WERI-Rb-1 (cell line): ENCODE results near the gene UTF1.

Experiments
- DNase-seq: peaks from one replicate; pipeline ENCODE4 v3.0.0-alpha.2; 2020
- H3K27ac ChIP-seq: fragments of 250-450 bp; sonication (Bioruptor Pico); 2 replicates; pipeline ENCODE4 v1.5.1; 2020; ENCODE audit warnings: mild to moderate bottlenecking, moderate library complexity
- H3K27me3 ChIP-seq: fragments of 250-450 bp; sonication (Bioruptor Pico); 2 replicates; pipeline ENCODE4 v1.5.1; 2021; ENCODE audit warnings: mild to moderate bottlenecking, low read depth, moderate library complexity; ENCODE audit not compliant: insufficient read depth, severe bottlenecking
- H3K36me3 ChIP-seq: fragments of 250-450 bp; sonication (Bioruptor Pico); 2 replicates; pipeline ENCODE4 v1.5.1; 2020; ENCODE audit warnings: mild to moderate bottlenecking, moderate library complexity
- H3K4me3 ChIP-seq: 2 replicates; pipeline ENCODE4 v1.5.1; 2011; ENCODE audit warnings: low read depth, mild to moderate bottlenecking, control low read depth, low read length
- H3K9me3 ChIP-seq: fragments of 250-450 bp; sonication (Bioruptor Pico); 2 replicates; pipeline ENCODE4 v1.5.1; 2021; ENCODE audit warnings: mild to moderate bottlenecking, moderate library complexity; ENCODE audit not compliant: severe bottlenecking
- CTCF ChIP-seq: IDR thresholded peaks from 2 replicates; pipeline ENCODE4 v1.5.1; 2011; ENCODE audit warnings: low read depth, mild to moderate bottlenecking, control low read depth, inconsistent platforms, low read length

The UTF1 gene

GRCh38 chr10:133236401-133237240 lies 6.6 kb downstream of the UTF1 start:
- Histone ChIP-seq H3K36me3 (no peaks in the 10 kb centered on the region), H3K27me3 (peaks cover 12% of the 10 kb centered on the region), H3K4me3 (peak overlapping the region; percentile 44), H3K9me3 (no peaks in the 10 kb centered on the region), H3K27ac (no peak overlapping the region)
- TF ChIP-seq CTCF: no peak
- no peak for DNase-seq

- Histone ChIP-seq H3K4me3 (peak overlapping the region; percentile 44), H3K36me3 (no peaks in the 10 kb centered on the region), H3K27me3 (peaks cover 12% of the 10 kb centered on the region), H3K27ac (peak overlapping the region; percentile 27; the same call in 1 of the 2 replicates), H3K9me3 (no peaks in the 10 kb centered on the region)
- DNase-seq: no peak
- no peak for TF ChIP-seq CTCF
These were observed 7.2 kb downstream of the UTF1 start for GRCh38 chr10:133237241-133237587.

GRCh38 chr10:133237588-133238465 lies 7.8 kb downstream of the UTF1 start, which contains the start of gene VENTX:
Gene VENTX, plus strand, starts transcription at chr10:133237855. Its CDS starts 60 bp downstream, at chr10:133237915.
- DNase-seq: peak; percentile 72
- Histone ChIP-seq H3K4me3 (peak within 1 kb of the TSS; percentile 44), H3K36me3 (no peaks in the 10 kb centered on the region), H3K27me3 (peaks cover 12% of the 10 kb centered on the region), H3K27ac (peak within 1 kb of the TSS; percentile 27; the same call in 1 of the 2 replicates), H3K9me3 (no peaks in the 10 kb centered on the region)
- no peak for TF ChIP-seq CTCF

GRCh38 chr10:133238466-133238804 lies 8.4 kb downstream of the UTF1 start:
- Histone ChIP-seq H3K27me3 (peaks cover 12% of the 10 kb centered on the region), H3K4me3 (no peak overlapping the region), H3K27ac (no peak overlapping the region), H3K36me3 (no peaks in the 10 kb centered on the region), H3K9me3 (no peaks in the 10 kb centered on the region)
- no peak for DNase-seq
- no peak for TF ChIP-seq CTCF

GRCh38 chr10:133239990-133240389 lies 10.0 kb downstream of the UTF1 start:
- no peak overlapping the region for H3K27ac ChIP-seq
- H3K36me3 ChIP-seq: no peaks in the 10 kb centered on the region
- no peaks in the 10 kb centered on the region for H3K9me3 ChIP-seq
- no peak for DNase-seq
- H3K4me3 ChIP-seq: no peak overlapping the region
- peaks cover 12% of the 10 kb centered on the region for H3K27me3 ChIP-seq
- no peak for TF ChIP-seq CTCF
